Retinal pigment epithelial cell (primary cell): ENCODE results near the gene TMED7.

Experiments used
- DNase-seq: peaks from one replicate; pipeline ENCODE4 v3.0.0-alpha.2; 2010; ENCODE audit warnings: low read depth
- H3K4me3 ChIP-seq: 2 replicates; pipeline ENCODE4 v1.5.1; 2011; ENCODE audit warnings: mild to moderate bottlenecking, low read length, control low read depth, moderate library complexity
- CTCF ChIP-seq: conservative IDR thresholded peaks from 2 replicates; pipeline ENCODE4 v1.5.1; 2011; ENCODE audit warnings: low read depth, low read length, control low read depth, inconsistent platforms

TMED7 gene

DNA sequence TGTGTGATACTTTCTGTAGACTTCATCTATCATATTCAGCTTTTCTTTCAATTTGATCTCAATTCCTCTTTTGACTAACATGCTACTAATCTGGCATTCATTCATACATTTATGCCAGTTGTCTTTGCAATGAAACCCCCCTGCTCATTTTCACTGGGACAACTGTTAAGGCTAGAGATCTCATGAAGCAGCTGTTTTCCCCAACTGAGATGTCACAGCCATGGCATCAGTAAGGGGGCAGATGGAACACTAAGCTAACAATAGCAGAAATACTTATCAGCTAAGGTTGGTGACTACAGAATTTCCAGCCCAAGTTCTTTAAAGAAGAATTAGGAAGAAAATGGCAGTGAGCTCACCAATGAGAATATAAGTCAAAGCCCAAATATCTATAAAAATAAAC is 9.4 kb downstream of the TMED7 start:
- DNase-seq = no peak
- no peak overlapping the region for H3K4me3 ChIP-seq

DNA sequence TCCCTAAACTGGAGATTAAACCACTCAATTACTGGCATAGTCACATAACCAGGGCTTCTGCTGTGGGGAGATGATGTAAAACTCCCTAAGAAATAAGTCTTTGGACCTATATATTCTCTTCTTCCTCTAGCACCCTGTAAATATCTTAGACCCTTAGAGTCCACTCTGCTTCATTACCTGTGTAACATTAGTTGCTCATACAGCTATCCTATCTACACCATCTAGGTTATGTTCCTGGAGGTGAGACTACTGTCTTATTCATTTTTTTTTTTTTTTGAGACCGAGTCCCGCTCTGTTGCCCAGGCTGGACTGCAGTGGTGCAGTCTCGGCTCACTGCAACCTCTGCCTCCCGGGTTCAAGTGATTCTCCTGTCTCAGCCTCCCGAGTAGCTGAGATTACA is 14.0 kb downstream of the TMED7 start:
- TF ChIP-seq CTCF = no peak
- H3K4me3 ChIP-seq = no peak overlapping the region
- no peak for DNase-seq

More for the DNA sequence above, 9.4 kb downstream of the TMED7 start:
- no peak for TF ChIP-seq CTCF

DNA sequence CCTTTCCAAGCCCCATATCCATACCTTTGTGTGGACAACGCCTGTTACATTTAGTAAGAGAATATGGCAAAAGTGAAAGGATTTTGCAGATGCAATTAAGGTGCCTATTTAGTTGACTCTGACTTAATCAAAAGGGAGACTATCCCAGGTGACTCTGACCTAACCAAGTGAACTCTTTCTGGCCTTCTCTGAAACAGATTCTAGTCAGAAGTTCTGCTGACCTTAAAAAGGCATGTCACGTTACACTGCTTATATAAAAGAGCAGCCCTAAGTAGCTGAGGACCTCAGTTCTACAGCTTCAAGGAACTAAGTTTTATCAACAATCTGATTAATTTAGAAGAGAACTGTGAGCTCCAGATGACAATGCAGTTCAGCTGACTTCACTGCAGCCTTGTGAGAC is 17.9 kb downstream of the TMED7 start:
- H3K4me3 ChIP-seq = no peak overlapping the region
- no peak for TF ChIP-seq CTCF
- DNase-seq = no peak

DNA sequence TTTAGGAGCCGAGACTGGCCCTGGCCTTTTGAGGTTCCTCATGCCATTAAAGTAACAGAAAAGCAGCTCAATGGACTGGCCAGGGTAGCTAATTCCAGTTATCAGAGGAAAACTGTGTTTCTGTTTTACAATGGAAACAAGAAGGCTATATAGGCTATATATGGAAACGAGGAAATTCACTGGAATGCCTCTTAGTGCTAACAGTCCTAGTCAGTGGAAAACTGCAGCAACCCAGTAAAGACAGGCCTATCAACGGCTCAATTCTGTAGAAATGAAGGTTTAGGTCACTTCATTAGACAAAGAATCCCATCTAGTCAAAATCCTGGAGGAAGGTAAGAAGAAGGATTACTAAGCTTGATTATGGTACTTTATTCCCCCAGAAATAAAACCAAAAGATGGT is 20.4 kb downstream of the TMED7 start:
- TF ChIP-seq CTCF = no peak
- no peak overlapping the region for H3K4me3 ChIP-seq
- DNase-seq = no peak

DNA sequence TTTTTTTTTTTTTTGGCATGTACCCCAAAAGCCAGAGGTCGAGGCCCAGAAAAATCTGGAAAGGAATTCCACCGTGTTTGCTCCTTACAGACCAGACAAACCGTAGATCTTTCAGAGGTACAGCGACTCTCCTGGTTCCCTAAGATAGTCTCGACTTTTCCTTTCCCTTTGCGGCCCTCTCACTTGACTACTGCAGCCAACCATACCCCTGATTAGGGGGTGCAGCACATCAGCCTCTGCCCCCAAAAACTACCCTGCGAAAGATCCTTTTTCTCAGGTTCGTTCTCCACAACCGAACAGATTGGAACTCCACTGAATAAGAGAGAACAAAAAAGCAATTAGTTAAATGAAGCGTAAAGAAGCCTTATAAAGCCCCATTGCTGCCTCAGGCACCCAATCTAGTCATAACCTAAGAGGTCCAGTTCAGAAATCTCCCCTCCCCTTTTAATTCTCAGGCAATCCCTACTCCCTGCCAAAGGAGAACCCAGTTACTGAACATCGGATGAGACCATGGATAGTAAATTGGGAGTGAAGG is 23.2 kb downstream of the TMED7 start:
- H3K4me3 ChIP-seq = peak overlapping the region; percentile 62

DNA sequence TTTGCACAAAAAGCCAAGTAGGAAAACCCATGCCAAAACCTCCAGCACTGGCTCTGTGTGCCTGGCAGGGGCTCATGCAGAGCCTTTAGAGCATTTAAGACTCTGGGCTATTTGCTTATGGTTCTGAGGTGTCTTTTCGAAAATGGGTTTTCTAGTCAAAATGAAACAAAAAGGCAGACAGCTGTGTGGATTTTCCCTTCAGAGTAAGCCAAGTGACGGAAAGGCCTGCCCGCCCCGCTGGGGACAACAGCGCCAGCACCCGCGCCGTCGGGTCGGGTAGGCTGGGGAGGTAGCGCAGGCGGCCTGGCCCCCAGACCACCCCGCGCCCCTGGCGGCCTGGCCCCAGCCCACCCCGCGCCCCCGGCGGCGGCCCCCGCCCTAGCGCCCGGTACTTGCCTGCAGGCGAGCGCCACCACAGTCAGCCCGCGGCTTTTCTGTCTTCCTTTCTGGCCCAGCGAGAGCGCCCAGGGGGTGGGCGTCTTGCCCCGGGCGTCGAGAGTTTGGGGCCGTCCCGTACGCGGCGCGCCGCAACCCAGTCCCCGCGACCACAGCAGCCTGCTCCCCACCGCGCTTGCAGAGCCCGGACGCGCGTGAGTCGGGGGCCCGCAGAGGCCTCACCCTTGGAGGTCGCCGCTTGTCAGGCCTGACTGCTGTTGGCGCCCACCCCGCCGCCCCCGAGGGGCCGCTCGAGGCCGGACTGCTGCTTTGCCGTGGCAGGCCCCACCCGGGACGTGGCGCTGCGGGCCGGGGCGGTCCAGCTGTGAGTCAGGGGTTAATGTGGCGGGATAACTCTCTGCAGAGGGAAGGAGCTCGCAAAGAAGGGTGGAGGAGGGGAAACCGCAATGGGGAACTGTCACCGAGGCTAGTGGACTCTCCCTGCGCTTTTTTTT is 23.9 kb downstream of the TMED7 start, which contains the start of gene TICAM2:
Gene TICAM2, minus strand, starts transcription at position 779 of the 890 bp plus-strand sequence. CDS start 21,223 bp downstream, outside the sequence.
- H3K4me3 ChIP-seq = peak within 1 kb of the TSS; percentile 62
- DNase-seq = no peak
- peak; percentile 12 for TF ChIP-seq CTCF

More for the DNA sequence above, 23.2 kb downstream of the TMED7 start:
- no peak for TF ChIP-seq CTCF
- DNase-seq = no peak

DNA sequence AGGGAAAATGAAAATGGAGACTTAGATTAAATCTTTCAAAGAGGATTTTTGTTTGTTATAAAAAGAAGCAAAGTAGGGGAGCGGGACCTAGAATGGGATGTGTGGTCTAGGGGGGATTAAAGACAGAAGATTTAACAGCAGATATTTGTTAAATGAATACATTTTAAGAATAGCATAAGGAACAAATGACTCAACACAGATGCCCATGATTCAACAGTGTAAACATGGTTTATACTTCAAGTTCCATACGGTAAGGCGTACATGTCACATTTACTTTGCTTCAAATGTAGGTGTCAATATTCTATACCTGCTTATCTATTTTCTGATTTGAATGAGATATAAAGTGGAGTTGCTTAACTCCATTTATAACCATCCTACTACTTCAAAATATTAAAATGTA is 25.1 kb downstream of the TMED7 start:
- no peak for DNase-seq
- H3K4me3 ChIP-seq = no peak overlapping the region
- TF ChIP-seq CTCF = no peak
